NCI-H1092 treated with DMSO at 0.1 percent for 48 hours (cell line): ENCODE results near the gene ASPDH.

Experiments
- DNase-seq: peaks from one replicate; lab custom pipeline; 2025; lab: John Stamatoyannopoulos, UW

The ASPDH gene

DNA sequence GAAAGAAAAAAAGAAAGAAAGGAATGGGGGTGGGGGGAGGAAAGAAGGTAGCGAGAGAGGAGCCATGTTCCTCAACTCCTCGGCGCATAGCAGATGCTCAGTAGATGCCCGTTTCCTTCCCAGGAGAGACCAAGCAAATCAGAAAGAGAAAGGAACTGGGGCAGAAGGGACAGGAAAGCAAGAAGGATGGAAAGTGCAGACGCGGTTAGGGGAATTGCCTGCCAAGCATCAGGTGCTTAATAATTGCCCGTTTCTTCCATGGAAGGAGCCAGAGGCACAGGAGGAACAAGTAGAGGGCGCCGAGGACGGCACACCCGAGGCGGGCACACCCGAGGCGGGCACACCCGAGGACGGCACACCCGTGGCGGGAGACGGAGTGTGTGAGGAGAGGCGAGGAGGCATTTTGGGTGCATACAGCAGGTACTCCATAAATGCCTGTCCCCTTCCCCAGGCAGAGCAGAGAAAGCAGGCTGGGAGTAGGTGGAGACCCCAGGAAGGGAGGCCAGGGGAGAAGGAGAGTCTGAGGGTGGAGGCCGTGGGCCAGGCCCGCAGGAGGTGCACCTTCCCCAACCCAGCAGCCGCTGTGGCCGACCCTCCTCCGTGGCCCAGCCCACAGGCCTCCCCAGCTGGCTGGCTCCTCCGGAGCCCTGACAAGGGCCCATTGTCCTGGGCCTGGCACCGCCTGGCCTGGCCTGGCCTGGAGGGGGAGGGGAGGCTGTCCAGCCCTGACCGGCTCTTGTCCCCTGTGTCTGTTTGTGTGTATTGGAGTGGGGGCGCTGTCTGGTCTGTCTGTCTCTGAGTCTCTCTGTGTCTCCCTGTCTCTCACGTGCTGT, 17.3 kb downstream of the ASPDH start:
- DNase-seq: no peak

DNA sequence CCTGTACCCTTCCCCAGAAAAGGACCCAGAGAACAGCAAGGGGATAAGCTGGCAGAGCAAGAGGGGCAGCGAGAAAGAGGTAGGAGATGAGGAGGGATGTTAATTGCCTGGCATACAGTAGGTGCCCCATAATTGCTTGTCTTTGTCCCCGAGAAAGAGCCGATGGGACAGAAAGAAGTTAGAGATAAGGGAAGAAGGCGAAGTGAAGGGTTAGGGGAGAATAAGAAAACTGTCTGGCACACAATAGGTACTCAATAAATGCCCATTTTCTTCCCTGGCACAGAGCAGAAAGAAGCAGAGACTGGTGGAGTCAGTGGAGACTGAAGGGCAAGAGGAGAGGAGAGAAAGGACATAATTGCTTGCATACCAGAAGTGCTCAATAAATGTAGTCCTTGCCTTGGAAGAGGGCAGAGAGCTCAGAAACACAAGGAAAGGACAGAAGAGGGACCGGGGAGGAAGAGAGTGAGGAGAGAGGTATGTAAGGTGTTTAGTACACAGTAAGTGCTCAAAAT, 18.6 kb downstream of the ASPDH start:
- no peak for DNase-seq

DNA sequence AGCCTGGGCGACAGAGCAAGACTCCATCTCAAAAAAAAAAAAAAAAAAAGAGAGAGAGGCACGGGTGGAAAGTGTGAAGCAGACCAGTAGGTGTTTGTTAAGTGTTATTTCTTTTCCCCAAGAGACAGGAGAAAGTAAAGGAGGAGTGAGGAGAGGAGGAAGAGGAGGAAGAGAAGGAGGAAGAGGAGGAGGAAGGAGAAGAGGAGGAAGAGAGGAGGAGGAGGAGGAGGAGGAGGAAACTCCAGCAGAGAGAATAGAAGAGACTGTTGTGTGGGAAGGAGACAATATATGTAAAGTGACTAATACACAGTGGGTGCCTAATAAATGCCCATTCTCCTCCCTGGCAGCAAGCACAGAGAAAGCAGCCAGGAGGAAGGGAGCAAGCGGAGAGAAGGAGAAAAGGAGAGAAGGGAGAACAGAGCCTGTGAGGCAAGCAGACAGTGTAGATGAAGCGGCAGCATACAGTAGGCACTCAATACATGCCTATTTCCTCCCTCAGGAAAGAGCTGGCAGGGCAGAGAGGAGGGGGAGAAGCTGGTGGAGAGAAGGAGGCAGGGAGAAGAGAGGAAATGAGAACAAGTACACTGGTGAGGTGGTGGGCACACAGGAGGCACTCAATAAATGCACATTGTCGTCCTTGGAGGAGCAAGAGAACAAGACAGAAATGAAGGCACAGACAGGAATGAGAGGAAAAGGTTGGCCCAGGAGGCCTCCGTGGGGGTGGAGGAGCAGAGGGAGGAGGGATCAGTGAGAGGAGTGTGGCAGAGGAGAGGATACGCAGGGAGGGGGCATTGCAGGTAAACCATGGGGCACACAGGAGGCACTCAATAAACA, 19.3 kb downstream of the ASPDH start:
- no peak for DNase-seq

DNA sequence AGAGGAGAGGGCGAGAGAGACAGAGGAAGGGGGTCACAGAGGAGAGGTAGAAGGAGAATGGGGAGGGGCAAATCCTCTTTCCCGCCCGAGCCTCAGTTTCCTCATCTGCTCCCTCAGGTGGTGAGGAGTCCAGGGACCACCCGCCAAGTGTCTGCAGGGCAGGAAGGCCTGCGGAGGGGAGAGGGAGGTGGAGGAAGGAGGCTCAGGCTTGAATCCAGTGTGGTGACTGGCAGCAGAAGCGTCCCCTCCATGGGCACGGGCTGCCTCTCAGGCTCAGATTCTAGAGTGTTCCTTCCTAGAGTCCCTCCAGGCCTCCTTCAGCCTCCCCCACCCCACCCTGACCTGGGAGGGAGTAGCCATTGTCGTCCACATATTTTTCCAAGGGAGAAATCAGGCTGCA, 20.5 kb downstream of the ASPDH start:
- DNase-seq: no peak

DNA sequence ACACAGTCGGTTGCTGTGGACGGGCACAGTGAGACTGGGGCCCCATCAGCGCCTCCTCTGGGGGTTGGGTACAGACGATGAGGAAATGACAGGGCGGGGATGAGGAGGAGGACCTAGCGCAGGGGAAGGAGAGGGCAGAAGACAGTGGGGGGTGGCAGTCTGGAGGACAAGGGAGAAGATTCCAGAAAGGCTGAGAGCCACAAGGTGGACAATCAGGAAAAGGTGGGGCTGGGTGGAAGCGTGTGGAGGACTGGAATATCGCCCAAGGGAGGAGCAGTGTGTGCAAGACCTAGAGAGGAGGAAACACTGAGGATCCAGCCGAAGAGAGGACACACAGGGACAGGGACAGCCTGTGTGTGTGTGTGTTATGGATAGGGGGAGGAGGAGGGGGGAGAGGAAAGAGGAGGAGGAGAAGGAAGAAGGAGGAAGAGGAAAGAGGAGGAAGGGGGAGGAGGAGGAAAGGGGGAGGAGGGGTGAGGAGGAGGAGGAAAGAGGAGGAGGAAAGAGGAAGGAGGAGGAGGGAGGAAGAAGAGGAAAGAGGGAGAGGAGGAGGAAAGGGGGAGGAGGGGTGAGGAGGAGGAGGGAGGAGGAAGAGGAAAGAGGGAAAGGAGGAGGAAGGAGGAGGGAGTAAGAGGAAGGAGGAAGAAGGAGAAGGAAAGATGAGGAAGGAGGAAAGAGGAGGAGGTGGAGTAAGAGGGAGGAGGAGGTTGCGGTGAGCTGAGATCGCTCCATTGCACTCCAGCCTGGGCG, 21.2 kb downstream of the ASPDH start:
- no peak for DNase-seq

DNA sequence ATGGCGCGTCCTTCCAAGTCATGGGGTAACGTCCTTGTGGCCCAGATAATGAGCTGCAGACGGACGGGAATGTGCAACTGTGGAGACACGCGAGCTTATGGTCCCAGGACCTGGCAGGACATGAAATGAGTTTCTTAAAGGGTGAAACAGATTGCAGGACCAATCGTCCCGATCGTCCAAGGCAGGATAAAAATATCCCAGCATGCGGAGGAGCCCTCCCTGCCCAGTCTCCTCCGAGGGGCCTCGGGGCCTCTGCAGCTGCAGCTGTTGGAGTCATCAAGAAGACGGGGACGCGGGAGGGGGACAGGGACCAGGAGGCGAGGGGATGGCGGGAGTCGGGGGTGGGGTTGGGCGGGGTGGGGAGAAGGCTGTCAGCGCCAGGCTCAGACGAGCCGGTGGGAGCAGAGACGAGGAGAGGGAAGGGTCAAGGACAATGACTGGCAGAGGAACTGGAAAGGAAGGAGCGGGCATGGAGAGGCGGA, 22.7 kb downstream of the ASPDH start:
- DNase-seq: no peak

DNA sequence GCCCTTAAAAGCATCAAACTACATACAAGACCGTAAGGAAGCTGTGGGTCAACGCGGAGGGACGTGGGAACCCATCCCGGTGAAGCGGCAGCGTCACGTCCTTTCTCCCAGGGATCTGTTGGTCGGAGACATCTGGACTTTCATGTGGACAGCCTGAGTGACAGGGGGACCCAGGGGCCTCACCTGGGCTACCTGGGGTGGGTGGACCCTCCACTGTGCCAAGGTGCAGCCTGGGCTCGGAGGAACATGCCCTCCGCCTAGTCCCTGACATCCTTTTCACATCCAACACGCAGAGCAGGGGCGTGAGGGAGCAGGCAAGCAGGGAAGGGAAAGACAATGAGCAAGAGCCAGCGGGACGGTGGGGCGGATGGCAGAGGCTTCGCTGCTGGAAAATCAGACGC, 23.3 kb downstream of the ASPDH start:
- DNase-seq: no peak

DNA sequence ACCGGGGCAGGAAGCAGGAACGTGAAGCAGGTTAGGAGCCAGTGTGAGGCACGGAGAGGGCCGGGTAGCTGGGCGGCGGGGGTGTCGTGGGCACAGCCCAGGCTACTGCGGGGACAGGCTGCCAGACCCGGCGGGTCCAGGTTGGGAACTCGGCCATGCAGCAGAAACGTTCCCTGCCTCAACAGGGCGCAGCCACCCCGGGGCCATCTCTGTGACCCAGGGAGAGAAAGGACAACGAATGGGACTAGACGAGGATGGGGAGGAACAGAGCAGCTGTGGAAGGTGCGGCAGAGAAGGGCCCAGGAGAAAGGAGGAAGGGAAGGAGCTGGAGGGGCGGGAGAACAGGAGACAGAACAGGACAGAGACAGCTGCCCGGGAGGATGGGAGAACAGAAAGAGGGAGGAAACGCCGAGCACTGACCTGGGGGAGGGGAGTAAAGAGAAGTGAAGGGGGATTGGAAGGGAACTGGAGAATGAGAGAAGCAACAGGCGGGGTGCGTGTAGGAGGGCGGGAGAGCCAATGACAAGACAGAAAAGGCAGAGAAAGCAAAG, 24.2 kb downstream of the ASPDH start:
- DNase-seq: no peak

DNA sequence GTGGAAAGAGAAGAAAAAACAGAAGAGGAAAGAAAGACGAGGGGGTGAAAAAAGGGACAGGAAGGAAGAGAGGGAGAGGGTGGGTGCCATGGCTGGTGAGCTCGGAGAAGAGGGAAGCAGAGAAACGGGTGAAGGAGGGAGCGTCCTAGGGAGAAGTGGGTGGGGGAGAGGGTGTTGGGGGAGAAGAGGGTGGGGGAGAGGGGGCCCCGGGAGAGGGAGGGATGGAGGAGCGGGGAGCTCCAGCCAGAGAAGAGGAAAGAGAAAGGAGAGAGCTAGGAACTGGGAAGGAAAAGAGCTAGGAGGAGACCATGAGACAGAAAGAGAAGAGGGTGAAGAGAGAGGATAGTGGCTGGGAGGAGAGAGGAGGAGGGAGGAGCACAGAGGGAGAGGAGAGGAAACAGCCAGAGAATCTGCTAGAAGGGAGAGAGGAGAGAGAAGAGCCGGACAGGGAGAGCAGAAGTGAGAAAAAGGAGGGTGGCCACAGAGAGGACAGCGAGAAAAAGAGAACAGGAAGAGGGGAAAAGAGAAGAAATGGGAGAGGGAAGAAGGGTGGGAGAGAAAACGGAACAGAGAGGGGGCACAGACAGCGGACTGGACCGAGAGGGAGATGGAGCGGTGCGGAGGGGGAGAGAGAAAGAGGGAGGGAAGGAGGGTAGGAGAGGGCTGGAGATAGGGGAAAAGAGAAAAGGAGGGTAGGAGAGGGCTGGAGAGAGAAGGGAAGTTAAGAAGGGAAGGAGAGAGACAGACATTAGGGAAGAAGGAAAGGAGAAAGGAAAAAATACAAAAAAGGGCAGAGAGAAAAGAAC, 25.1 kb downstream of the ASPDH start:
- no peak for DNase-seq

DNA sequence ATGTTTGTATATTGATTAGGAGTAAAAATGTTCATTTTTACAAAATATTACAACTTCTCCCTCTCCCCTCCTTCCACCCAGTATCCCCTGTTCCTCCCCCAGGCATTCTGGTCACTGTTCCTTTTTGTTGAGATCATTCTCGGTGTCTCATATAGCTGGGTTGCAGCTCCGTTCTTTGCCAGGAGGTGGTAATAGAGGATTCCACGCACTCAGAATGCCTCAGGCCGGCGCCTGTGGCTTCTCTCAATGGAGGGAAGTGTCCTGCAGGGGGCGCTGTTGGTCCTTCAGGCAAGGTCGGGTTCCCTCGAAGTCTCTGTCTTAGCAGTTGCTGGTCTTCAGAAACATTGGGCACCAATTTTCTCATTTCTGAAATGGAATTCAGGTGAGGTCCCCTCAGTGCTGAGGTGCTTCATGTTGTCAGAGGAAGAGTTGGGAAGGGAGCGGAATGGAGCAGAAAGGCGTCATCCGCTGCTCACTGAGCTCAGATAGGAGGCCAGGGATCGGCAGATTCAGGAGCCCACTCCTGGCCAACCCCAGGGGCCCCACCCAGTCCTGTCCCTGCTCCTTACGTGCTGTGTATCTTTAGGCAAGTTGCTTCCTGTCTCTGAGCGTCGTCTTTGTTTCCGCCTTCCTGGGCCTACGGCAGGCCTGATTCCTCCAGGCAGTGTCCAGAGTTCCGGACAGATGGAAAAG, 26.7 kb downstream of the ASPDH start:
- no peak for DNase-seq

DNA sequence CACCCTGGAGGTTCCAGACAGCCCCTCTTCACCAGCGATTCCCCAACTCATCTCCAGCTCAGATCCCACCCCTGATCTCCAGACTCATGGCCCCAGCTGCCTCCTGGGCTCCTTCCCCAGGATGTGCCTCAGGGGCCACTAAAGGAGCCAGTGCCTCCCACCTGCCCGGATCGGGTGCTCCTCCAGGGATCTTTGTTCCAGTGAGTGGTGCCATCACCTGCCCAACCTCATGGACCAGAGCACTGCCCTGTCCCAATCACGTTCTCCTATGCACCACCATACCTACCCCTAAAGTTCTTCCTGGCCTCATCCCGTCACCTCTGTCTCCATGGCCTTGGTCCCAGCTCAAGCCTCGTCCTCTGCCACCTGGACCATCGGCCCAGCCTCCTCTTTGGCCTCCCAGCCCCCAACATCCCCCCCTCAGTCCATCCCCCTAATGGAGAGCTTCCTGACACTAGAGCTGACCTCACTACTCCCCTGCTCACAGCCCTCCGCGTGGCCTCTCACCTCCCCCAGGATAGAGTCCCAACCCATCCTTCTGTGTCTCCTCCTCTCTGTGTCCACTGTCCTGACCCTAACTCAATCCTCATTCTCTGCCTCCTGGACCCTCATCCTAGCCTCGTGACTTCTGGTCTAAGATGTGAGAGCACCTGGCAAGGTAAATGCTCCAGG, 28.3 kb downstream of the ASPDH start:
- no peak for DNase-seq

DNA sequence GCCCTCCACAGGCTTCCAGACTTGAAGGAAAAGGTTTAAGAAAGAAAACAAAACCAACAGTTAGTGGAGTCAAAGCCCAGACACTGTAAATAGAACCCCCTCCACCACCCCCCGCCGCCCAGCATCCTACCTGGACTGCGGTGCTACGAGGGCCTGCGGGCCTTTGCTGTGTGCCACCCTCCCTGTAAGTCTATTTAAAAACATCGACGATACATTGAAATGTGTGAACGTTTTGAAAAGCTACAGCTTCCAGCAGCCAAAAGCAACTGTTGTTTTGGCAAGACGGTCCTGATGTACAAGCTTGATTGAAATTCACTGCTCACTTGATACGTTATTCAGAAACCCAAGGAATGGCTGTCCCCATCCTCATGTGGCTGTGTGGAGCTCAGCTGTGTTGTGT, 30.8 kb downstream of the ASPDH start:
- no peak for DNase-seq

DNA sequence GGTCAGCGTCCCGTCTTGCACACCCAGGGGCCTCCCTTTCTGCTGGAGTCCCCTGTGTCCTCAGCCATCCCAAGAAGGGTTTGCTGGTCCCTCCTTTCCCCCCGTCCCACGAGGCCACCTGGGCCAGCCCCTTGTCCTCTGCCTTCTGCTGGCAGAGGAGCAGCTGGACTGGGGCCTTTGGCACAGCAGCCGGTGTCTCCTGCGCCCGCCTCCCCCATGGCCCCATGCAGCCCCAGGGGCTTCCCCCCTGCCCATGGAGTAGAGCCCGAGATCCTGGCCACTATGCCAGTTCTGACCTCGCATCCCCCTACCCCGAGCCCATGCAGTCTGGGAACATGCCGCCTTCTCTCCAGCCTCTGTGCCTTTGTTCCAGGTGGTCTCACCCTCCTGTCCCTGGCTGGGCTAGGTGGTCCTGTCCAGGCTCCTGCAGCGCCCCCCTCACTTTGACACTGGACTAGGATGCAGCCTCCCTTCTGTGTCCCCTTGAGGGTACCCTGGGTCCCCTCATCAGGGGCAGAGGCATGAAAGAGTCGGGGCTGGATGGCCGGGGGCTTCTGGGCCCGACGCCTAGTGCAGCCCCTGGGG, 31.4 kb downstream of the ASPDH start:
- no peak for DNase-seq

DNA sequence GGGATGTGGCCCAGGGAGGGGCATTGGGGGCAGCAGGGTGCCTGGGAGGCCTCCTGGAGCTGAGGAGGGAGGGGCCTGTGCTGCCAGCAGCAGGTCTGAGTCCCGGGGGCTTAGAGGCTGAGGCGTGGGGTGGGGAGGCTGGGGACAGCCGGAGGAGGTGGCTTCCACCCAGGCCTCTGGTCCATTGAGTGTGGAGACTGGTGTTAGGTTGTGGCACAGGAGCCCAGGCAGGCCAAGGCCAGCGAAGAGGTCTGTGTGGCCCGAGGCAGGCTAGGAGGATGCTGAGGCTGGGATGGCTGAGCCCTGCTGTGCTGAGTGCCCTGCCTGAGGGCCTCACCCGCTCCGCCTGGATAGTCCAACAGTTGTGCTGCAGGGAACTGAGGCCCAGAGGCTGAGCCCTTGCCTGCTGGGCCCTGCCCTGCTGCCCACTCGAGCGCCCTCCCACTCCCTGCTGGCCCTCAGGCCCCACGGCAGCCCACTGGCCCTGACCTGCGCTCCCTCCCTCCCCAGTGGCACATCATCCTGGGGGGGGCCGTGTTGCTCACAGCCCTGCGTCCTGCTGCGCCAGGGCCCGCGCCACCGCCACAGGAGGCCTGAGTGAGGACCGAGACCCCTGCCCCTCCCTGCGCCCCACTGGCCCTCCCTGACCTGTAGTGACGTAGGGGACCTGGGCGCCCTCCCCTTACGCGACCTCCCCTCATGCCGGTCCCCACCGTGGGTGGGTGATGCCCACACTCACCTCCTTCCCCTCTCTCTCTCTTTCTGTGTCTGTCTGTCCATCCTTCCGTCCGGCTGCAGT, 32.2 kb downstream of the ASPDH start:
- DNase-seq: no peak

DNA sequence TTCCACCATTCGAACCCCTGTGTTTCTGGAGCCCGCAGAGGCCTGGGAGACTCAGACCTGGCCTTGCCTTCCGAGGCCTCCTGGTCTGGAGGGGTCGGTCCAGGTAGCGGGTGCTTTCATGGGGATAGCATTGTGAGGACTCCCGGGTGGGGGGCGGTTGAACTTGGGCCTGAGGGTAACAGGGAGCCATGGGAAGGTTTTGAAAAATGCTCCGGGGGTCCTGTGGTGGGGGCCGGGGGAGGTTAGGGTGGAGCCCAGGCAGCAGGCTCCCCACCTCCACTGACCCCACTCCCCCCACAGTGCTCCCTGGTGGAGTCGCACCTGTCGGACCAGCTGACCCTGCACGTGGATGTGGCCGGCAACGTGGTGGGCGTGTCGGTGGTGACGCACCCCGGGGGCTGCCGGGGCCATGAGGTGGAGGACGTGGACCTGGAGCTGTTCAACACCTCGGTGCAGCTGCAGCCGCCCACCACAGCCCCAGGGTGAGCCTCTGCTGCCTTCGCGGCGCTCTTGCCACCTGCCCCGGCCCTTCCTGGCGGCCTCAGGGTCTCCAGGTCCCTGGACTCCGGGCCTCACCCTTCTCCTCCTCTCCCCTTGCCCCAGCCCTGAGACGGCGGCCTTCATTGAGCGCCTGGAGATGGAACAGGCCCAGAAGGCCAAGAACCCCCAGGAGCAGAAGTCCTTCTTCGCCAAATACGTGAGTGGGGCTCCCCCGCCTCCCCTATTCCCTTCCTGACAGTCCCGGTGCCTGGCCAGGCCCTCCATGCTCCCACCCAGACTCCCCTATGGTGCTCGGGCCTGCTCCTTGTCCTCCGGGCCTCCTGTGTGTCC, 33.2 kb downstream of the ASPDH start:
- DNase-seq: no peak

DNA sequence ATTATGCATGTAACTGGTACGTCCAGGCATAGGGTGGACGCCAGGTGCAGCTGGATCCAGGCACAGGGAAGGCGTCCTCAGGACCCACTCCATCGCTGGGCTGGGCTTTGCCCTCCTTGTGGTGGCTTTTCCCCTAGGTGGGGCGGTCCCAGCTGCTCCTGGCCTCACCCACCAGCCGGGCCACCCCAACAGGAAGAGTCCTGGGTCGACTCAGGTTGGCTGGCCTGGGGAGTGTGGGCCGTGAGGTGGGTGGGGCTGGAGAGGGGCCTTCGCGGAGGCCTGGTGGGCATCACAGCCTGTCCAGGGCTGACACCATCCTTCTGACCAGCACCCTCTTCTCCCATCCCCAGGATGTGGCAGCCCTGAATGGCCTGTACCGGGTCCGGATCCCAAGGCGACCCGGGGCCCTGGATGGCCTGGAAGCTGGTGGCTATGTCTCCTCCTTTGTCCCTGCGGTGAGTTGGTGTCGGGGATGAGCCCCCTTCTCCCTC, 33.9 kb downstream of the ASPDH start:
- DNase-seq: no peak

DNA sequence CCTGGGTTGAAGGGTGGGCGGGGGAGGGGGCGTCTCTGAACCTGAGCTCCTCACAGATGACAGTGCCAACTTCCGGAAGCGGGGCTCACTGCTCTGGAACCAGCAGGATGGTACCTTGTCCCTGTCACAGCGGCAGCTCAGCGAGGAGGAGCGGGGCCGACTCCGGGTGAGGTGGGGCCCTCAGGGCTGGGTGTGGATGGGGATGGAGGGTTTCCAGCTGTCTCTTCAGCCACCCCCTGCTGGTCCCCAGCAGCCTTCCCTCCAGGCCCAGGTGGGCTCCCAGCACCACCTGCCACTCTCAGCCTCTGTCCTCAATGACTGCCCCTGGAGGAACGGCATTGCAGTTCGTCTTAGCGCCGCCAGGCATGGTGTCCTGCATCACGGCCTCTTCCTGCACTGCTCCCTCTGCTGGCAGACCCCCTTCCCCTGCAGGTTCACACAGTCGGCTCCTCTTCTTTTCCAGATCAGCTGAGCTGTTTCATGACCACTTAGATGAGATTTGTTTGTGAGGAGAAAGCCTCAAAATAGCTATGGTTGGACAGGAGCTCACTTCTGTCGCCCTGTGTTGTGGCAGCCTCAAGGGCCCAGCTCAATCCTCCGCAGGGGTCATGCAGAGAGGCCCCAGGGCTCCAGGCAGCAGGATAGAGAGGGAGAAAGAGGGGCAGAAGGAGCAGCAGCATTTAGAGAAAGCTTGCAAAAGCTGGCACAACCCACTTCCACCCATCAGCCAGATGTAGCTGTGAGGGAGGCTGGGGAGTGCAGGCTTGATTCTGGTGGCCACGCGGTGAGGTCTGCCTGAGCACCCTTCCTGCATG, 34.6 kb downstream of the ASPDH start:
- DNase-seq: no peak
